Adrenal gland (tissue), 12 donors: ENCODE results near the gene YOD1. TPM values are rescaled to one million over a fixed set of nuclear protein-coding genes. Genes with fewer than 3 reads are reported as not detected.
A peak's percentile ranks its signal among the peaks of the same experiment; 100 is the strongest.

ENCODE experiments used
- DNase-seq, 7 donors: peaks; one replicate each; pipeline ENCODE4 v3.0.0-alpha.2; 2019 to 2020
- H3K27ac ChIP-seq, 5 donors: fragments of 200-600 bp; sonication (generic) in 4 of 5; 1 replicate in 3 of 5; 2 replicates in 2 of 5; pipeline versions ENCODE4 v1.5.1 to v1.8.0; 2016 to 2020; ENCODE audit warnings: mild to moderate bottlenecking in 1 of 5
- H3K27me3 ChIP-seq: fragments of 200-600 bp; 2 replicates; pipeline ENCODE4 v1.8.0; 2021
- H3K36me3 ChIP-seq, 2 donors: fragments of 200-600 bp; replicated peaks in 1 of 2; 1 replicate in 1 of 2; 2 replicates in 1 of 2; pipeline versions ENCODE4 v1.5.1 to v1.8.0; 2018 to 2022
- H3K4me1 ChIP-seq, 2 donors: fragments of 200-600 bp; replicated peaks in 1 of 2; 1 replicate in 1 of 2; 2 replicates in 1 of 2; pipeline versions ENCODE4 v1.5.1 to v1.8.0; 2018 to 2021
- H3K4me3 ChIP-seq, 4 donors: fragments of 200-600 bp; sonication (generic) in 3 of 4; one replicate each; pipeline ENCODE4 v1.5.1; 2016 to 2018
- H3K9me3 ChIP-seq, 3 donors: fragments of 200-600 bp; sonication (generic) in 1 of 3; replicated peaks in 1 of 3; 1 replicate in 2 of 3; 2 replicates in 1 of 3; pipeline versions ENCODE4 v1.5.1 to v1.8.0; 2016 to 2021
- CTCF ChIP-seq, 6 experiments: fragments of 450-650 bp in 4 of 6; fragments of 200-600 bp in 2 of 6; sonication (generic) in 1 of 6; IDR thresholded peaks; 1 replicate in 5 of 6; 2 replicates in 1 of 6; pipeline versions ENCODE4 v1.5.1 to v1.8.0; 2016 to 2021; ENCODE audit warnings: antibody characterized with exemption in 6 of 6, mild to moderate bottlenecking in 2 of 6, moderate library complexity in 1 of 6
- POLR2A ChIP-seq, 2 donors: fragments of 450-650 bp; IDR thresholded peaks; one replicate each; pipeline ENCODE4 v1.6.1; 2017; ENCODE audit warnings: antibody characterized with exemption in 2 of 2, mild to moderate bottlenecking in 2 of 2, moderate library complexity in 1 of 2
- WGBS, 4 donors: extraction: QIAGEN DNeasy Blood & Tissue Kit in 2 of 4; methylation state at CpG; one replicate each; pipeline versions ENCODE4 v1.1.5 to v1.1.7; 2013 to 2017; 5-methylcytosine and 5-hydroxymethylcytosine counted together
- intact Hi-C, 2 donors: fragments of 100-400 bp; cut with DNase I; formaldehyde crosslinking; loops; one replicate each; pipeline versions ENCODE4 v1.14.1 to v1.15.0; 2022 to 2023
- polyA plus RNA-seq, 3 donors: library from polyadenylated mRNA; stranded (reverse); fragments of 200-250 nt in 2 of 3; fragments of 350-450 nt in 1 of 3; fragmentation: Illumina TruSeq in 1 of 3; extraction: RNeasy Lipid Tissue Mini Kit (QIAGEN cat#74804) in 1 of 3; gene quantifications; one replicate each; pipeline ENCODE4 v1.2.3, GENCODE V29; 2013 to 2014
- total RNA-seq, 9 donors: library from RNA; depleted of rRNA in 4 of 9; stranded (reverse); fragments of >200 nt in 4 of 9; fragments of 120-200 nt in 1 of 9; fragmentation: NEBNext Ultra II Directional in 1 of 9; extraction: Animal tissue kit (Norgen Biotek cat#: 25700) in 1 of 9; gene quantifications; one replicate each; pipeline versions ENCODE4 v1.1.0 to v1.2.4, GENCODE V29; 2013 to 2023
- donor health status: healthy with polysubstance abuse.
- donor health status: Bipolar disorder and iron deficiency.
- donor health status: DM: yes; HTN: yes; CAD: no.
- donor health status: DM: no; HTN: no; CAD: no.
- donor health status: DM: no; HTN: no; CAD: no.
- donor health status: DM: yes; HTN: yes; CAD: no.

The YOD1 gene
- total and polyA plus RNA-seq, 12 donors: 2.5 to 22.1 (median 8.6) TPM

- TF ChIP-seq CTCF (IDR thresholded peaks at IDR 0.05) (no peak), POLR2A (IDR thresholded peaks at IDR 0.05) (no peak)
- 21 to 37% (median 26%) methylated on average over 1 of the region's 1 CpG for WGBS, 4 donors
- H3K27ac ChIP-seq: peak within 1 kb of the TSS in 1 of 5 donors; percentile 7
These were observed 18.4 kb downstream of the YOD1 start, which contains the start of gene C1orf116 for GRCh38 chr1:207032528-207033017. Gene C1orf116 (minus strand): TSS chr1:207032756. CDS start chr1:207027598, 5,158 bp downstream.

GRCh38 chr1:207031632-207032264 lies 19.3 kb downstream of the YOD1 start:
- Histone ChIP-seq H3K27me3 (no peaks in the 10 kb centered on the region), H3K36me3 (no peaks in the 10 kb centered on the region), H3K4me1 (peaks cover 7 to 14% of the 10 kb centered on the region in 2 donors), H3K4me3 (no peak overlapping the region), H3K27ac (no peak overlapping the region), H3K9me3 (no peaks in the 10 kb centered on the region)
- TF ChIP-seq CTCF (IDR thresholded peaks at IDR 0.05): no peak
- TF ChIP-seq POLR2A (IDR thresholded peaks at IDR 0.05): no peak
- WGBS, 4 donors: 77 to 88% (median 86%) methylated on average over 7 of the region's 7 CpGs
- DNase-seq: no peak
- intact Hi-C loops: no loop called here

More at GRCh38 chr1:207032528-207033017, 18.4 kb downstream of the YOD1 start, which contains the start of gene C1orf116:
- intact Hi-C loops: no loop called here
- no peaks in the 10 kb centered on the region for H3K36me3 ChIP-seq
- H3K27me3 ChIP-seq: no peaks in the 10 kb centered on the region
- H3K4me1 ChIP-seq: peaks cover 6 to 7% of the 10 kb centered on the region in 2 donors
- DNase-seq: no peak
- H3K9me3 ChIP-seq: no peaks in the 10 kb centered on the region
- H3K4me3 ChIP-seq: no peak within 1 kb of the TSS

GRCh38 chr1:207031016-207031415 lies 20.0 kb downstream of the YOD1 start:
- intact Hi-C loops: no loop called here
- H3K4me1 ChIP-seq: peaks cover 13 to 21% of the 10 kb centered on the region in 2 donors

More at GRCh38 chr1:207031016-207031415, 20.0 kb downstream of the YOD1 start:
- Histone ChIP-seq H3K9me3 (no peaks in the 10 kb centered on the region), H3K27me3 (no peaks in the 10 kb centered on the region), H3K36me3 (no peaks in the 10 kb centered on the region), H3K4me3 (no peak overlapping the region), H3K27ac (no peak overlapping the region)
- no peak for TF ChIP-seq POLR2A (IDR thresholded peaks at IDR 0.05)
- TF ChIP-seq CTCF (IDR thresholded peaks at IDR 0.05): no peak
- WGBS, 4 donors: 46 to 82% (median 74%) methylated on average over 1 of the region's 1 CpG
- DNase-seq: no peak
